Jurkat, Clone E6-1 (cell line): ENCODE data around the gene MAST3. TPM values are rescaled to one million over a fixed set of nuclear protein-coding genes. Genes with fewer than 3 reads are reported as not detected.

Experiments
- DNase-seq: peaks from one replicate; pipeline ENCODE4 v3.0.0-alpha.2; 2011; ENCODE audit warnings: low read depth, low spot score
- H3K4me3 ChIP-seq: 2 replicates; pipeline ENCODE4 v1.5.1; 2011; ENCODE audit warnings: mild to moderate bottlenecking, low read length, control low read depth, moderate library complexity
- polyA plus RNA-seq: library from polyadenylated mRNA; unstranded; fragments of >200 nt; gene quantifications from one replicate; pipeline ENCODE4 v1.2.1, GENCODE V29; 2012; ENCODE audit warnings: missing spikeins; ENCODE audit not compliant: insufficient read length, insufficient read depth

MAST3 gene
- polyA plus RNA-seq: 6.2 TPM

DNA sequence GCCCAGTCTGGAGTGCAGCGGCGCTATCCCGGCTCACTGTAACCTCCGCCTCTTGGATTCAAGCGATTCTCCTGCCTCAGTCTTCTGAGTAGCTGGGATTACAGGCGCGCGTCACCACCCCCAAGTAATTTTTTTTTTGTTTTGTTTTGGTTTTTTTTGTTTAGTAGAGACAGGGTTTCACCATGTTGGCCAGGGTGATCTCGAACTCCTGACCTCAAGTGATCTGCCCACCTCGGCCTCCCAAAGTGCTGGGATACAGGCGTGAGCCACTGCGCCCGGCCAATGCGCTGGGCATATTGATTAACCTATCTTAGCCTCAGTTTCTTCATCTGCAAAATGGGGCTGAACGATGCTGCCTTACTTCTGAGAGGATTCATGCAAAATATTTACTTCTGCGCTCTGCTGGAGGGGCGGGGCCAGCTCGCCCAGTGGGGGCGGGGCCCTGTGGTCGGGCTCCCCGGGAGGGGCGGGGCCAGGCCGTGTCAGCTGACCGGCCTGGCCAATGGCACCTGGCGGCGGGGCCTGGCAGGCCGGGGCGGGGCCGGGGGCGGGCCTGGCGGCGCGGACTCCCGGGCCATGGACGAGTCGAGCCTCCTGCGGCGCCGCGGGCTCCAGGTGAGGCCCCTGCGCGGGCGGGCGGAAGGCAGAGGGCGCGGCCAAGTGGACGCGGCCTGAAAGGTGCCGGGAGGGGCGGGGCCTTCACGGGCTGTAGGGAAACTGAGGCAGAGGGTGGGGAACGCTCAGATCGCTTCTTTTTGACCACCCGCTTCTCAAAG, at the start of gene MAST3:
TSS of gene MAST3 (plus strand) at position 562 of the 776 bp plus-strand sequence. CDS start at position 577, 15 bp downstream.
- H3K4me3 ChIP-seq: peak within 1 kb of the TSS; percentile 69
- peak; percentile 72 for DNase-seq

- H3K4me3 ChIP-seq: no peak overlapping the region
- DNase-seq: no peak
These were observed 48.2 kb upstream of the MAST3 start for GRCh38 chr19:18049385-18049784.

DNA sequence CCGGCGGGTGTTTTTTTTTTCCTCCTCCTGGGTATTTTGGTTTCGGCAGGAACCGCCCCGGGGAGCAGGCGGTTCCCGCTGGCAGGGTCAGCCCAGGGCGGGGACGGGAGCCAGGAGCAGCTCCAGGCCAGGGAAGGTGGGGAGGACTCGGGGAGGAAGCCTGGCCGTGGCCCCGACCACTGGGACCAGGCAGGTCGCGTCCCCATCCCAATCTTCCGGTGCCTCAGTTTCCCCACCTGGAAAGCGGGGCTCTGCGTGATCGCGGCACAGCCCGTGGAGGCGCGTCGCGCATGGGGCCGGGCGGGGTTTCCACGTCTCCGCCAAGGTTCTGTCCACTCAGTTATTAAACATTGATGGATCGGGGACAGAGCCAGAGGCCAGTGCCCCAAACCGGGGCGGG, 45.7 kb upstream of the MAST3 start:
- DNase-seq: no peak
- H3K4me3 ChIP-seq: no peak overlapping the region

GRCh38 chr19:18053576-18054219, 43.9 kb upstream of the MAST3 start:
- DNase-seq: no peak
- H3K4me3 ChIP-seq: no peak overlapping the region

DNA sequence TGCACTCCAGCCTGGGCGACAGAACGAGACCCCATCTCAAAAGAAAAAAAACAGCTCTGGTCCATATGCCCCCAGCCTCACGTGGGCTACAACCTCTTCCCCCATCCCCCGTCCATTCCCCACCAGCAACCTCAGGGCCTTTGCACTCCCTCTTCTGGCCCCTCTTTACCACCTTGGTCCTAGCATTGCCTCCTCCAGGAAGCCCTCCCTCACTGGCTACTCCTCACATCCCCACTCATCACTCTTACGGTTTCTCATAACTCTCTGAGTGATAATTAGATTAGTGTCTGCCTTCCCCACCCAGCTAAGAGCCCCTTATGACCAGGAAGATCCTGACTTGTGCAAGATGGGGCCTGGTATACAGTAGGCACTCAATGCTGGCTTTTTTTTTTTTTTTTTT, 41.6 kb upstream of the MAST3 start:
- DNase-seq: no peak
- no peak overlapping the region for H3K4me3 ChIP-seq

DNA sequence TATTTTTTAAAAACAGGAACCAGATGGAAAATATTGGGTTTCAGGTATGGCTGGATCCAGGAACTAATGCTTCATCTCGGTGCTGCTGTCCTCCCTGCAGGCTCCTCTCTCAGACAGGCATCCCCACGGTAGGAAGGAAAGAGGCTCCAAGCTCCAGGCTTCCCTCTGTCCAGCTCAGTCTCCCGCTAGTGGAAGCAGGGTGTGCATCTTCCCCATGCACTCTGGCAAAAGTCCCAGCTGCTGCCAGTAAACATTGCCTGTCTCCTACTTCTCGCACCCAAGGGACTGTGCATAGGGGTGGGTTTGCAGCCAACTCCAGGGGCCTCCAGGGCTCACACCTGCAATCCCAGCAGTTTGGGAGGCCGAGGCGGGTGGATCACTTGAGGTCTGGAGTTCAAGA, 40.0 kb upstream of the MAST3 start:
- DNase-seq: no peak
- H3K4me3 ChIP-seq: no peak overlapping the region

- peak overlapping the region; percentile 37 for H3K4me3 ChIP-seq
- peak; percentile 67 for DNase-seq
These were observed 39.2 kb upstream of the MAST3 start for GRCh38 chr19:18058208-18059009.

GRCh38 chr19:18059297-18059696, 38.3 kb upstream of the MAST3 start:
- no peak overlapping the region for H3K4me3 ChIP-seq
- DNase-seq: no peak

DNA sequence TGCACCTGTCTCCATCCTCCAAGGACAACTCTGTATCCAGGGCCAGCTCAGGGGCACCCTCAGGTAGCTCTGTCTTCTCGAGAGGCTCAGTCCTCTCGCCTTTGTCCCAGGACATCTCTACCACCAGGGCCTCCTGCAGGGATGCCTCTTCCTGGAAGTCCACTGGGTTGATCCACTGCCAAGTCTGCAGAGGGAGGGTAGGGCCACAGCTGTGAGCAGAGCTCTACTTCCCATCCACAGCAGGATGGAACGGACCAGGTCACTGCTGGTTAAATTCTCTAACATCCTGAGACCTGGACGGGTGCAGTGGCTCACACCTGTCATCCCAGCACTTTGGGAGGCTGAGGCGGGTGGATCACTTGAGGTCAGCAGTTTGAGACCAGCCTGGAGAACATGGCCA, 37.7 kb upstream of the MAST3 start:
- no peak for DNase-seq
- no peak overlapping the region for H3K4me3 ChIP-seq

DNA sequence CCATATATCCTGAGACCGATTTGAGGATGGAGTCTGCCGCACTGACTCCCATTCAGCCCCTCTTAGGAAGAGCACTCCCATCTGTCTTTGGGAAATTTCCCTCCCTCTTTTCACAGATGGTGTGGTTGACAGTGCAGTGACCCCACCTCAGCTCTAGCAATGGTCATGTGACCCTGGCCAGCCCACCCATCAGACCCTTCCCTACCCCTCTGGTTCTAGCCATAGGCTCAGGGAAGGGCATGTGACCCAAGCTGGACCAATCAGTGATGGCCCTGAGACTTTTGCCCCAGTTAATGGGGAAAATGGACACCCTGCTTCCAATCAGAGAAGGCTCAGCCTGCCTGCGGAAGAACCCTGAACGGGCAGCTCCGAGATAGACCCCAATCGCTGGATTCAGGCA, 37.1 kb upstream of the MAST3 start:
- no peak overlapping the region for H3K4me3 ChIP-seq
- DNase-seq: no peak

- DNase-seq: no peak
These were observed 35.5 kb upstream of the MAST3 start for GRCh38 chr19:18062028-18062427.

DNA sequence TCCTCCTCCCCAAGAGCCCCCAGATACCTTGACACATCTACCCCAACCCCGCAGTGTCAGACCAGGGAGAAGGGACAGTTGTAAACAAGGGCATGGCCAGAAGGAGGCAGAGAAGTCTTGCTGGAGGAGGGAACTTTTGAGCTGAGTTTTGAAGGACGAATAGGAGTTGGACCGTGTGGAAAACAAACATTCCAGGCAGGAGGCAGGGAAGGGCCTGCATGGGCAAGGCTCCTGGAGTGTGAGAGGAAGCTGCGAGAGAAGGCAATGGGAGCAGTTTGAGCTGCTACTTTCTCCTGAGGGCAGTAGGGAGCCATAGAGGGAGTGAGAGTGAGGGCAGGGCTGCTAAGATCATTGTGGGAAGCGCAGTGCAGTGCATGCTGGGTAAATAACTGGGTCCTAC, 34.1 kb upstream of the MAST3 start:
- DNase-seq: no peak
- H3K4me3 ChIP-seq: no peak overlapping the region

More at GRCh38 chr19:18062028-18062427, 35.5 kb upstream of the MAST3 start:
- no peak overlapping the region for H3K4me3 ChIP-seq

DNA sequence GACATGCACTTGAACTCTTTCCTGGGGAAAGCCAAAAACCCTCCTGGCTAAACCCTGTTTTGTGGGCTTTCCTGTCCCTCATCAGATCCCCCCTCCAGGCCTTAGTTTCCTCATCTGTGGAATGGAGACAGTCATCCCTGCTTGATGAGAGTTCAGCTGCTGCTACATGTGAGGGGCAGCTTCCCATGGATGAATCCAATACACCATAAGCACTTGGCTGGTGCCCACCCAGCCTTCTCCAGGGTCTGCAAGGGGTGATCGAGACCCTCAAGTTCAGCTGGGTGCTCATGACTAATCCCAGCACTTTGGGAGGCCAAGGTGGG, 32.4 kb upstream of the MAST3 start:
- H3K4me3 ChIP-seq: no peak overlapping the region
- no peak for DNase-seq

GRCh38 chr19:18068395-18068794, 29.2 kb upstream of the MAST3 start:
- H3K4me3 ChIP-seq: no peak overlapping the region
- DNase-seq: no peak

DNA sequence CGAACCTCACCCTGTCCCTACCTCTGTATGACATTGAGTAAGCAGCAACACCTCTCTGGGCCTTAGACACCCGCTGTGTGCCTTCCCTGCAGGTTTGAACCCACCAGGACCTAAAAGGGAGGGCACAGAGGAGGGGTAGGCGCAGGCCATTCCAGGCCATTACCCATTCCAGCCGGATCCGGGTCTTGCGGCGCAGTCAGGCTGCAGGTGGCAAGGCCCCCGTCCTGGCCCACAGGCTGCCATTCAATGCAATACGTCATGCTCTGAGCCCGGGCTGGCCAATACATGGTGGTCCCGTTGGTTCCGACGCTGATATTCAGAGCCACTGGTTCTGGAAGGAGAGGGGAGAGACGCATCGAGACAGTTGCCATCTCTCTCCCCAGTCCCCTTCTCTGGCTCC, 28.2 kb upstream of the MAST3 start:
- no peak for DNase-seq
- H3K4me3 ChIP-seq: no peak overlapping the region

GRCh38 chr19:18070181-18070580, 27.4 kb upstream of the MAST3 start:
- DNase-seq: no peak

DNA sequence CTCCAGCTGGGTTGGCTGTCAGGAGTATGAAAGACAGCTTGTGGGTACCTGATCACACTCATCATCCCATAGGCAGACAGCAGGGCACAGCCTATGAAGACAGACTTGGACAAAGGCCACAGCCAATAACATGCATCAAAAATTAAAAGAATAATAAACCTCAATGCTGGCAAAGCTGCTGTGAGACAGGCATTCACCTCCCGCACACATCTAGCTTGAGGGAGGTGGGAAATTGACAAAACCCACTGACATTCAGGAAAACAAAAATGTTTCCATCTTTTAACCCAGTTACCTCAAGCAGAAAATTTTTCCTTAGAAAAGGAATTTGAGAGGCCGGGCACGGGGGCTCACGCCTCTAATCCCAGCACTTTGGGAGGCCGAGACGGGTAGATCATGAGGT, 25.2 kb upstream of the MAST3 start:
- H3K4me3 ChIP-seq: no peak overlapping the region
- DNase-seq: no peak

More at GRCh38 chr19:18070181-18070580, 27.4 kb upstream of the MAST3 start:
- no peak overlapping the region for H3K4me3 ChIP-seq

DNA sequence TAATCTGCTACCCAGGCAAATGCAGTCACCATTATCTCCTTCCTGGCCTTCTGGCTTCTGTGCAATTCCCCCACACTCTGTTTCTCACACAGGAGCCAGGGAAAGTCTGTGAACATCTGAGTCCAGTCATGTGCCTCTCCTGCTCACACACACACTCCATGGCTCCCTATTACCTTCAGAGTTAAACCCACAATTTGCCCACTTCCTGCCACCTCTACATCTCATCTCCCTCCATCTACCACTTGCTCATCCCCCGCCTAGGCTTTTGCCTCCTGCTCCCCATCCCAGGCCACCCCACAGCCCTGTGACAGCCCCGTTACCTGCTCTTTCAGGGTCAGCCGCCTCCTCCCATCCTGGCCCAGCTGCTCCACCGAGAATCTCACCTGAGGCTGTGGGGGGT, 24.4 kb upstream of the MAST3 start:
- no peak overlapping the region for H3K4me3 ChIP-seq
- DNase-seq: peak; percentile 68

- DNase-seq: peak; percentile 27
- H3K4me3 ChIP-seq: no peak overlapping the region
These were observed 23.4 kb upstream of the MAST3 start for GRCh38 chr19:18074192-18074591.
